Peyer's patch (tissue), 4 donors: ENCODE results near the gene OCA2.

Experiments used
- CTCF ChIP-seq, 6 experiments: fragments of 450-650 bp in 4 of 6; fragments of 200-600 bp in 2 of 6; sonication (generic) in 1 of 6; IDR thresholded peaks; one replicate each; pipeline ENCODE4 v1.5.1; 2017 to 2019; ENCODE audit warnings: antibody characterized with exemption in 6 of 6, mild to moderate bottlenecking in 3 of 6, moderate library complexity in 1 of 6
- POLR2A ChIP-seq, 2 donors: fragments of 450-650 bp; IDR thresholded peaks; one replicate each; pipeline ENCODE4 v1.5.1; 2017; ENCODE audit warnings: antibody characterized with exemption in 2 of 2, mild to moderate bottlenecking in 2 of 2, moderate library complexity in 2 of 2

DNA sequence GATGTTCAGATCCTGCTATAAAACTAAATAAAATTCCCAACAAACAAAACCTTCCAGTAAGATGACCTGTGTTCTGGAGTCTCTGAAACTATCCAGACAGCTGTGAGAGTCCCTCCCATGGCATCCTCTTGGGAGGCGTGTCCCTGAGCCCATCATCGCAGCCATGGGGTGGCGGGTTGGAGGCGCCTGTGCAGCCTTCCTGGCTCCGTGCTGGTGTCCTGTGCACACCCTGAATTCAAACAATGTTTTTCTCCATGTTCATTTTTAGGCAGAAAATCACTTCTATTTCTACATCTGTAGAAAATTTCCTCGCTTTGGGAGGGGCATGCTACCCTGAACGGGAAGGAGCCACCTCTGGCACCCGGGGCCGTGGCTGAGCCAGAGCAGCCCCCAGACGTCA, 19.4 kb upstream of the OCA2 start:
- TF ChIP-seq CTCF (IDR thresholded peaks at IDR 0.05): no peak
- no peak for TF ChIP-seq POLR2A (IDR thresholded peaks at IDR 0.05)
